Skeletal muscle satellite cell (primary cell): Measurements from ENCODE around the gene CMIP.

Experiments used
- H3K27me3 ChIP-seq: 2 replicates; pipeline ENCODE4 v1.7.0; 2013; ENCODE audit warnings: low read length; ENCODE audit not compliant: control insufficient read depth, insufficient read depth
- H3K36me3 ChIP-seq: 2 replicates; pipeline ENCODE4 v1.7.0; 2013; ENCODE audit warnings: mild to moderate bottlenecking, control low read depth, low read length; ENCODE audit not compliant: insufficient read depth
- H3K4me1 ChIP-seq: 2 replicates; pipeline ENCODE4 v1.7.0; 2013; ENCODE audit warnings: low read length; ENCODE audit not compliant: control insufficient read depth, insufficient read depth
- H3K4me2 ChIP-seq: 2 replicates; pipeline ENCODE4 v1.7.0; 2013; ENCODE audit warnings: mild to moderate bottlenecking, low read length
- H3K4me3 ChIP-seq: 2 replicates; pipeline ENCODE4 v1.7.0; 2013; ENCODE audit warnings: low read length
- H3K9ac ChIP-seq: 2 replicates; pipeline ENCODE4 v1.7.0; 2013; ENCODE audit warnings: mild to moderate bottlenecking, low read depth, low read length, moderate library complexity
- H3K9me3 ChIP-seq: replicated peaks from 2 replicates; pipeline ENCODE4 v1.7.0; 2013; ENCODE audit warnings: mild to moderate bottlenecking, control low read depth, low read length

Gene CMIP

GRCh38 chr16:81618187-81618586, 173.6 kb downstream of the CMIP start:
- Histone ChIP-seq H3K4me1 (peaks cover 6% of the 10 kb centered on the region), H3K4me3 (no peak overlapping the region), H3K9me3 (no peaks in the 10 kb centered on the region), H3K4me2 (no peak overlapping the region), H3K27me3 (no peaks in the 10 kb centered on the region), H3K36me3 (no peaks in the 10 kb centered on the region), H3K9ac (no peak overlapping the region)

- H3K36me3 ChIP-seq, result no peaks in the 10 kb centered on the region
- no peak overlapping the region for H3K9ac ChIP-seq
- peaks cover 6% of the 10 kb centered on the region for H3K4me1 ChIP-seq
- H3K4me3 ChIP-seq, result no peak overlapping the region
- H3K4me2 ChIP-seq, result no peak overlapping the region
- no peaks in the 10 kb centered on the region for H3K27me3 ChIP-seq
- H3K9me3 ChIP-seq, result no peaks in the 10 kb centered on the region
Observed at GRCh38 chr16:81618661-81619060, 174.1 kb downstream of the CMIP start.

- H3K27me3 ChIP-seq, result no peaks in the 10 kb centered on the region
- H3K4me1 ChIP-seq, result peaks cover 8% of the 10 kb centered on the region
- H3K4me2 ChIP-seq, result no peak overlapping the region
- no peak overlapping the region for H3K9ac ChIP-seq
- H3K36me3 ChIP-seq, result no peaks in the 10 kb centered on the region
- H3K4me3 ChIP-seq, result no peak overlapping the region
- H3K9me3 ChIP-seq, result no peaks in the 10 kb centered on the region
Observed at GRCh38 chr16:81620029-81620428, 175.4 kb downstream of the CMIP start.

- Histone ChIP-seq H3K27me3 (no peaks in the 10 kb centered on the region), H3K9me3 (no peaks in the 10 kb centered on the region), H3K4me3 (no peak overlapping the region), H3K4me1 (peaks cover 15% of the 10 kb centered on the region), H3K36me3 (no peaks in the 10 kb centered on the region), H3K9ac (no peak overlapping the region), H3K4me2 (no peak overlapping the region)
Observed at GRCh38 chr16:81620796-81621195, 176.2 kb downstream of the CMIP start.

- H3K9ac ChIP-seq, result no peak overlapping the region
- H3K9me3 ChIP-seq, result no peaks in the 10 kb centered on the region
- no peak overlapping the region for H3K4me3 ChIP-seq
- H3K27me3 ChIP-seq, result no peaks in the 10 kb centered on the region
- H3K4me1 ChIP-seq, result peaks cover 17% of the 10 kb centered on the region
- H3K36me3 ChIP-seq, result no peaks in the 10 kb centered on the region
- no peak overlapping the region for H3K4me2 ChIP-seq
Observed at GRCh38 chr16:81621496-81621895, 176.9 kb downstream of the CMIP start.

GRCh38 chr16:81623365-81624102, 178.9 kb downstream of the CMIP start:
- no peak overlapping the region for H3K4me2 ChIP-seq
- H3K9ac ChIP-seq, result no peak overlapping the region
- H3K4me1 ChIP-seq, result peaks cover 12% of the 10 kb centered on the region
- no peaks in the 10 kb centered on the region for H3K27me3 ChIP-seq
- no peaks in the 10 kb centered on the region for H3K9me3 ChIP-seq
- no peaks in the 10 kb centered on the region for H3K36me3 ChIP-seq
- no peak overlapping the region for H3K4me3 ChIP-seq

GRCh38 chr16:81624403-81624759, 179.8 kb downstream of the CMIP start:
- H3K4me1 ChIP-seq, result peaks cover 12% of the 10 kb centered on the region
- no peak overlapping the region for H3K4me2 ChIP-seq
- no peak overlapping the region for H3K4me3 ChIP-seq
- no peak overlapping the region for H3K9ac ChIP-seq
- H3K9me3 ChIP-seq, result no peaks in the 10 kb centered on the region
- H3K27me3 ChIP-seq, result no peaks in the 10 kb centered on the region
- H3K36me3 ChIP-seq, result no peaks in the 10 kb centered on the region

- Histone ChIP-seq H3K27me3 (no peaks in the 10 kb centered on the region), H3K4me2 (no peak overlapping the region), H3K9ac (no peak overlapping the region), H3K4me1 (peaks cover 12% of the 10 kb centered on the region), H3K36me3 (no peaks in the 10 kb centered on the region), H3K9me3 (no peaks in the 10 kb centered on the region), H3K4me3 (no peak overlapping the region)
Observed at GRCh38 chr16:81624760-81625543, 180.3 kb downstream of the CMIP start.

GRCh38 chr16:81625544-81626153, 181.0 kb downstream of the CMIP start:
- no peaks in the 10 kb centered on the region for H3K36me3 ChIP-seq
- no peaks in the 10 kb centered on the region for H3K27me3 ChIP-seq
- H3K9me3 ChIP-seq, result no peaks in the 10 kb centered on the region
- H3K9ac ChIP-seq, result no peak overlapping the region
- H3K4me3 ChIP-seq, result no peak overlapping the region
- no peak overlapping the region for H3K4me2 ChIP-seq
- H3K4me1 ChIP-seq, result peaks cover 12% of the 10 kb centered on the region

GRCh38 chr16:81626181-81626674, 181.6 kb downstream of the CMIP start:
- H3K9ac ChIP-seq, result no peak overlapping the region

GRCh38 chr16:81627024-81627423, 182.4 kb downstream of the CMIP start:
- Histone ChIP-seq H3K4me3 (no peak overlapping the region), H3K9me3 (no peaks in the 10 kb centered on the region), H3K36me3 (no peaks in the 10 kb centered on the region), H3K27me3 (no peaks in the 10 kb centered on the region), H3K4me1 (peaks cover 12% of the 10 kb centered on the region), H3K4me2 (no peak overlapping the region), H3K9ac (no peak overlapping the region)

More at GRCh38 chr16:81626181-81626674, 181.6 kb downstream of the CMIP start:
- Histone ChIP-seq H3K36me3 (no peaks in the 10 kb centered on the region), H3K4me2 (no peak overlapping the region), H3K4me3 (no peak overlapping the region), H3K9me3 (no peaks in the 10 kb centered on the region), H3K27me3 (no peaks in the 10 kb centered on the region), H3K4me1 (peaks cover 12% of the 10 kb centered on the region)
